GM21526 (cell line): ENCODE data around the gene GNG13.
"Not testable (repeated sequence)": the region's sequence is repeated elsewhere in the genome, so short reads cannot be mapped to it uniquely, and the experiment has no call there.

ENCODE experiments used
- ATAC-seq: cut with Tn5 transposase; IDR thresholded peaks from one replicate; pipeline ENCODE4 v1.9.1; 2021; ENCODE audit warnings: moderate library complexity; ENCODE audit not compliant: unreplicated experiment, low FRiP score

Gene GNG13

DNA sequence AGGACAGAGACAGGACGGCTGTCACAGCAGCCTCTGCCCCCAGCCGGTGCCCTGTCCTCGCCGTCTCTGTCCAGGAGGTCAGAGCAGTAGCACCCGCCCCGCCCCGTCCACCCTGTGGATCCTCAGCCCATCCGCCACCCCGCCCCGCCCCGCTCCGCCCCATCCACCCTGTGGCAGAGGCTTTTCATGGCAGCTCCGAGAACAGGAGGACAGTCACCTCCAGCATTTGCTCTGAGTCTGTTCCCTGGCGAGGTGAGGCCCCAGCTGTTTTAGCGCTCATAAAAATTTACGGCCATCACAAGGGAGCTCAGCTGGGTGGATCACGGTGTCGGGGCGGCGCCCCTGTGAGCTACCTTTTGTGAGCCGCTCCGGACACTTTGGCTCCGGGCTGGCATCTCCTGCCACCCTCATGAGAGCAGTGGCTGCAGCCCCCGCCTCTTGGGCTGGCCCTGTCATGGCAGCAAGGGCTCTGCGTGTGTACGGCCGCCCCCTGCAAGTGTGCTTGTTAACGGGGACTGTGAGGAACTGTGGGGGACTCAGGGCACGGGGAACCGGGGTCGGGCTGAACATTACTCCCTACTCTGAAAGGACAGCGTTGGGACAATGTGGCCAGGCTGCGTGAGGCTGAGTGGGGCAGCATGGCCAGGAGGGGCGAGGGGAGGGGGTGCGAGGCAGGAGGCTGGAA, 32.3 kb upstream of the GNG13 start:
- ATAC-seq = no peak

DNA sequence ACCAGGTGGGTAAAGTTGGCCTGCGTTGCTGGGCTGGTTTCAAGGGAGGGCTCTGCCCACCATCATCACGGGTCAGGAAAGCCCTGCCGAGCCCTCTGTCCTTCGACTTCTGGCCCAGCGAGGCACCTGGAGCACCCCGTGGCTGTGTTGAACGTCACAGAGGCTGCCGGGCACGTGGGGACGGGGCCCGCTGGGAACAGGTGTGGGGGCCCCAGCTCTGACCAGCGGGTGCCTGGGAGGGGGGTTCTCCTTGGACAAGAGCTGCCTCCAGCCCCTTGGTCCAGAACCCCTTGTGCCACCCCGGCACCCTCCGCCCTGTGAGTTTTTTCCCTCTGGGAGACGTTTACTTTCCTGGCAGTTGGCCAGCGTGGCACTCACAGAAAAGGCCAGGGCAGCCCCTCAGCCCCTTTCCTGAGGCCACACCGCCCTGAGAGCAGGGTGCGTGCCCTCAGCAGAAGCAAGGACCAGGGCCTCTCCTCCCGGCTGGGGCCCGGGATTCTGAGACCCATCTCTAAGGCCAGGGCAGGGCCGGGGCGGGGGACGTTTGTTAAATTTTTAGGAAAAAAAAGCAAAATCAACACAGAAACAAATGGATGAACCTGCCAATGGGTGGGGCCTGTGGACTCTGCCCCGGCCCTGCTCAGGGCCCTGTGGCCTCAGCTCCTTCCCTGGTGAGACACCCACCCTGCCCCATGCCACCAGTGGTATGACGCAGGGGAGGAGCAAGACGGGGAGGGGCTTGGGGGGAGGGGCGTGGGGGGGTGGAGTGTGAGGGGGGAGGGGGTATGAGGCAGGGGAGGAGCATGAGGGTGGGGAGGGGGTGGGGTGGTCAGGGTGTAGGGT, 31.3 kb upstream of the GNG13 start:
- ATAC-seq = no peak

DNA sequence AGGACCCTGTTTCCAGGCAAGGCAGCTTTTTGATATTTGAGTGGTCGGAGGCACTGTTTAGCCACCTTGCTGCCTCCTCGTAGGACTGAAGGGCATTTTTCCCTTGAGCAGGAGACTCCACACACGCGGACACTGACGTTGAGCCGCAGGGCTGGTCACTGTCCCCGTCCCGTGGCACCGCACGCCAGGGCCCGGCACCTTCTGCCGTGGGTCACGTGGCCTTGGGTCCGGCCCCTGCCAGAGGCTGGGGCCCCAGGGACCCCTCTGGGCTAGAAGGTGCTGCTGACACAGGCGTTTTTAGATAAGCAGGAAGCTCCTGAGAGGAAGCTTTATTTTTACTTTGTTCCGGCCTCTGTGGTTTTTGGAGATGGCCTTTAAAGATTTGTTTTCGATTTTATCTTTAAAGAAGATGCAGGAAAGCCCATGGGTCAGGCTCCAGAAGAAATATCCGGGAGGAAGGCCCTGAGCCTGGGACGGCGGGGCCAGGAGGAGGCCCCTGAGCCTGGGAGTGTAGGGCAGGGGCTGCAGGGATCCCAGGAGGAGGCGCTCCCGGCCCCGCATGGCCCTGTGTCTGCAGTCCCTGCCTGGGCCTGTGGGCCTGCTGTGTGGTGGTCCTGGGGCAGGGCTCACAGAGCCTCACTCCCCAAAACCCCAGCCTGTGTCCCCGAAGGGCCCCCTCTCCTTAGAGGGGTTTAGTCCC, 30.5 kb upstream of the GNG13 start:
- no peak for ATAC-seq

- ATAC-seq = no peak
Measured at GRCh38 chr16:830107-830870, 29.8 kb upstream of the GNG13 start.

DNA sequence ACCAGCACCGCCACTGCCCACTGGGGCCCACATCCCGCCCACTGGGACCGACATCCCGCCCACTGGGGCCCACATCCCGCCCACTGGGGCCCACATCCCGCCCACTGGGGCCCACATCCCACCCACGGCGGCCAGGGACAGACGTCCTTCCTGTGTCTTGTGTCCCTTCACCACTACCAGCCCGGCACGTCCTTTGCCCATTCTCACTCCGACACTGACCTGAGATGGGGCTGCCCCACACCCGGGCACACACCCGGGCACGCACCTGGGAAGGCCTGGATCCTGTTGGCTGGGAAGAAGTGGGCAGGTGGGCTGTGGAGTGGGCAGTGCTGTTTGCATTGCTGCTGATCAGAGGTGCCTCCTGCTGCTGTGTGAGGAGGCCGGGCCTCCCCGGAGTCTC, 28.4 kb upstream of the GNG13 start:
- no peak for ATAC-seq

- no peak for ATAC-seq
Measured at GRCh38 chr16:827513-827912, 27.0 kb upstream of the GNG13 start.

GRCh38 chr16:825341-826061, 25.0 kb upstream of the GNG13 start:
- no peak for ATAC-seq

DNA sequence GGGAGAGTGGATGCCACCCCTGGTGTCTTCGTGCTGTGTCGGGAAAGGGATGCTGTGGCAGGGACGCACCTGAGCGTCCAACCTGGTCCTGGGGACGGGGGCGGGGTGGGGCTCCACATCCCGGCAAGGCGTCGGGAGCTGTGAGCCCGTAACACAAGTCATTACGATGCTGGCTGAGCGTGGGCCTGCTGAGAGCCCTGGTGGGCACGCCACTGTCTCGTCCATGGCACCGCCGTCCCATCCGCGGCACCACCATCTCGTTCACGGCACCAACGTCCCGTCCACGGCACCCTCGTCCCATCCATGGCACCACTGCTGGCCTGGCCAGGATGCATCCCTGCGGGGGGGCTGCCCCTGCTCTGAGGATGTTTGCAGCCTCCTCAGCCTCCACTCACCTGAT, 24.1 kb upstream of the GNG13 start:
- no peak for ATAC-seq

GRCh38 chr16:824194-824593, 23.7 kb upstream of the GNG13 start:
- no peak for ATAC-seq

DNA sequence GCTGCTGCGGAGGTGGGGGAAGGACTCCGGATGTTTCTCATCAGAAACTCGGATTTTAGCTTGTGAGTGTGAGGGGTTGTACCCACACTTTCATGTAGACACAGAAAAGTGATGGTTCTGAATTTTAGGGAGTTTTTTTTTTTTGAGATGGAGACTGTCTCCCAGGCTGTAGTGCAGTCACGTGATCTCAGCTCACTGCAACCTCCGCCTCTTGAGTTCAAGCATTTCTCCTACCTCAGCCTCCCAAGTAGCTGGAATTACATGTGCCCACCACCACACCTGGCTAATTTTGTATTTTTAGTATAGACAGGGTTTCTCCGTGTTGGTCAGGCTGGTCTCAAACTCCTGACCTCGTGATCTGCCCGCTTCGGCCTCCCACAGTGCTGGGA, 22.4 kb upstream of the GNG13 start:
- ATAC-seq = no peak

DNA sequence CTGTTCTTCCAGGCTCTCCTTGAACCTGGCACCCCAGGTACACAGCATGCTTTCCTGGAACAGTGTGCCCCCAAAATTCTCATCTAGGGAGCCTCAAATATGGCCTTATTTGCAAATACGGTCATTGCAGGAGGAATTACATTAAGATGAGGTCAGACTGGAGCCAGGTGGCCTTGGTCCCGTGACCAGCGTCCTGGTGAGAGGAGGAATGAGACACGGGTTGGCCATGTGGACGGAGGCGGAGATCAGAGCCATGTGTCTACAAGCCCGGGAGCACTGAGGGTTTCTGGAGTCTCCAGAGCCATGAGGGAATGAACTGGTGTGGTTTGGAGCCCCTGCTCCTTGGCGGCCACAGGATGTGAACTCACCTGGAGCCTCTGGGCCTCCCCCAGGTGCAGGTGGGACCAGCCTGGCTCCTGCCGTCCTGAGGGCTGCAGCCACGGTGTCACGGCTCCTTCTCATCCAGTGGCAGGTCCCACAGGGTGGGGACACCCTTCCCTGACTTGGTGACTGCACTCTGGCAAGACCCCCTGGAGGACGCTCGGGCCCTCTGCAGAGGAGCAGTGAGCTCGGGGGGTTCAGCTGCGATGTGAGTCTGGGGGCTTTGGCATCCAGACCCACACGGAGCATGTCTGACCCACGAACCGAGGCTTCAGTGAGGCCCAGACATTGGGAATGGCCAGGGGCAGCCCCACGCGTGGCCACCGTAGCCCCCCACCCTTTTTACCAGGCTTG, 21.8 kb upstream of the GNG13 start:
- ATAC-seq = no peak

GRCh38 chr16:821751-822150, 21.2 kb upstream of the GNG13 start:
- ATAC-seq = no peak

GRCh38 chr16:820748-821147, 20.2 kb upstream of the GNG13 start:
- ATAC-seq = no peak

DNA sequence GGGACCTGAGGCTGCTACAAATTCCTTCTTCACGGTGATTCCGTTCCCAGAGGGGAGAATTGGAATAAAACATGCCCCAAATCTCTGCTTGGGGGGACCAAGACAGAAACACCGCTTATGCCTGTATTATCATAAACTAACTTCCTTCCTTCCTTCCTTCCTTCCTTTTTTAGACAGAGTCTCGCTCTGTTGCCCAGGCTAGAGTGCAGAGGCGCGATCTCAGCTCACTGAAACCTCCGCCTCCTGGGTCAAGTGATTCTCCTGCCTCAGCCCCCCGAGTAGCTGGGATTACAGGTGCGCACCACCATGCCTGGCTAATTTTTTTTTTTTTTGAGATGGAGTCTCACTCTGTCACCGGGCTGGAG, 19.5 kb upstream of the GNG13 start:
- not testable (repeated sequence) for ATAC-seq

- no peak for ATAC-seq
Measured at GRCh38 chr16:819336-820043, 19.0 kb upstream of the GNG13 start.

GRCh38 chr16:818592-818991, 18.1 kb upstream of the GNG13 start:
- no peak for ATAC-seq

GRCh38 chr16:818132-818531, 17.6 kb upstream of the GNG13 start:
- ATAC-seq = no peak

DNA sequence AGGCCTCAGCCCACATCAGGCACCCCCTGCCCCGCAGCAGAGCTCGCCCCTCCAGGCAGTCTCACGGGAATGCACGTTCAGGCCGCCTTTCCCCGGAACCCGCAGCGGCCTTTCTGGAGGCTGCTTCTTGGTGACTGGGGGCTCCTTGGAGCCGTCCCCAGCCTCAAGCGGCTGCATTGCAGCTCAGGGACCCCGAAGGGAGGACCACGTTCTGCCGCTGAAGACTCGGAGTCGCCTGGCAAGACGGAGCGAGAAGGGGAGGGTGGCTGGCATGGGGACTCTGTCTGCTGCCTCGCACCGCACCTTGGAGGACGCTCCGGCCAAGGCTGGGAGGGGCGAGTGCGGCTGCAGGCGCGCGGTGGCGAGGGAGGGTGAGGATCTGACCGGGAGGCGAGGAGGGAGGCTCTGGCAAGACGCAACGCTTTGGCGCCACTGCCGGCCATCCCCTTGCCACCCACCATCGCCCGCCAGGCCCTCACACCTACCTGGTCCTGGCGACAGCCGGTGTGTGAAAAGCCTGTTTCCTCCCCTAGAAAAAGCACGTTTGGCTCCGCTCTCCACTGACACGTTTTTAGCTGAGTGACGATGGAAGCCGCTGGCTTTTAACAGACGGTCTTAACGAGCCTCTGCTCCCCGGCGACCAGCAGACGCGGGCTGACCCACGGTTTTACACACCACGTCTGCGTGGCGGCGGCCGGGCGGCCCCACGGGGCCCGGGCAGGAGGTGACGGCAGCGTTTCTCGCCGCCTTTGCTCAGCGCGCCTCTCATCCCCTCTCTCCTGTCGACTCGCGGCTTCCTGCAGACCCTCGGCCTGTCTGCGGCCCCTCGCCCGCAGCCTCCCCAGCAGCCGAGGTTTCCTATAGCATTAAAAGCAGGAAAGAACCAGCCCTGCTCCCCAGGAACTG, 16.7 kb upstream of the GNG13 start:
- ATAC-seq = no peak
